HG03159 (cell line): ENCODE data around the gene CD44.
A peak's percentile ranks its signal among the peaks of the same experiment; 100 is the strongest.

Experiments used
- ATAC-seq: cut with Tn5 transposase; IDR thresholded peaks from one replicate; pipeline ENCODE4 v1.9.1; 2021; ENCODE audit warnings: mild to moderate bottlenecking, moderate library complexity; ENCODE audit not compliant: unreplicated experiment

Gene CD44

GRCh38 chr11:35111161-35112055 lies 27.6 kb upstream of the CD44 start:
- ATAC-seq, result no peak

- no peak for ATAC-seq
Measured at GRCh38 chr11:35112056-35112845, 26.7 kb upstream of the CD44 start.

GRCh38 chr11:35112846-35113105 lies 26.2 kb upstream of the CD44 start:
- ATAC-seq, result no peak

- ATAC-seq, result peak; percentile 58
Measured at GRCh38 chr11:35114906-35115687, 23.9 kb upstream of the CD44 start.

- no peak for ATAC-seq
Measured at GRCh38 chr11:35115688-35116030, 23.3 kb upstream of the CD44 start.

- no peak for ATAC-seq
Measured at GRCh38 chr11:35116245-35116644, 22.7 kb upstream of the CD44 start.

GRCh38 chr11:35116762-35117640 lies 22.0 kb upstream of the CD44 start:
- ATAC-seq, result no peak

- peak; percentile 64 for ATAC-seq
Measured at GRCh38 chr11:35118906-35119305, 20.1 kb upstream of the CD44 start.

GRCh38 chr11:35121326-35121865 lies 17.6 kb upstream of the CD44 start:
- ATAC-seq, result peak; percentile 37

- no peak for ATAC-seq
Measured at GRCh38 chr11:35122308-35122707, 16.7 kb upstream of the CD44 start.

- ATAC-seq, result peak; percentile 60
Measured at GRCh38 chr11:35126000-35126878, 12.7 kb upstream of the CD44 start.

- ATAC-seq, result no peak
Measured at GRCh38 chr11:35126879-35127581, 11.9 kb upstream of the CD44 start.

- no peak for ATAC-seq
Measured at GRCh38 chr11:35127619-35128018, 11.4 kb upstream of the CD44 start.

GRCh38 chr11:35131094-35131493 lies 7.9 kb upstream of the CD44 start:
- ATAC-seq, result no peak

GRCh38 chr11:35131886-35132285 lies 7.1 kb upstream of the CD44 start:
- no peak for ATAC-seq

- ATAC-seq, result no peak
Measured at GRCh38 chr11:35133656-35134055, 5.3 kb upstream of the CD44 start.

GRCh38 chr11:35134403-35135148 lies 4.4 kb upstream of the CD44 start:
- ATAC-seq, result no peak

- no peak for ATAC-seq
Measured at GRCh38 chr11:35135222-35135621, 3.7 kb upstream of the CD44 start.
